ENCODE data around the gene STRN3. TPM values are rescaled to one million over a fixed set of nuclear protein-coding genes. Genes with fewer than 3 reads are reported as not detected.

Gene STRN3
- 10 to 100 TPM; 19.5 to 28.0 (median 21.5) TPM for total RNA-seq
- long read RNA-seq, partial matches to known transcripts = 1 of 3 reads
- long read RNA-seq, other reads (novel, unspliced or antisense) = 2 of 3 reads

- H3K4me3 ChIP-seq = peak within 1 kb of the TSS; percentile 92 to 95 (median 93)
- H3K27ac ChIP-seq = peak within 1 kb of the TSS; percentile 98 to 99 (median 98)
- H3K36me3 ChIP-seq = no peaks in the 10 kb centered on the region
- DNase-seq (no peak), ATAC-seq (no peak)
- intact Hi-C loops (cut with DNase I) = no loop called here
- peaks cover 0 to 13% (median 2%) of the 10 kb centered on the region in 4 donors for H3K4me1 ChIP-seq
- no peaks in the 10 kb centered on the region for H3K27me3 ChIP-seq
- no peak for TF ChIP-seq POLR2A (IDR thresholded peaks at IDR 0.05)
- no peak for TF ChIP-seq CTCF (IDR thresholded peaks at IDR 0.05)
- WGBS (ENCODE audit: insufficient coverage, low coverage, low lambda C conversion rate, missing lambda C conversion rate) = 0% methylated on average over 2 of the region's 31 CpGs
- no peaks in the 10 kb centered on the region for H3K9me3 ChIP-seq
These were observed at the start of gene STRN3 for GRCh38 chr14:31026077-31026449. TSS of gene STRN3 (minus strand) at chr14:31026379. CDS start at chr14:31026185, 194 bp downstream.

GRCh38 chr14:31075144-31075543 lies 49.0 kb upstream of the STRN3 start:
- DNase-seq (no peak), ATAC-seq (no peak)
- intact Hi-C loops (cut with DNase I) = no loop called here
- no peak overlapping the region for H3K27ac ChIP-seq
- H3K27me3 ChIP-seq = no peaks in the 10 kb centered on the region
- no peaks in the 10 kb centered on the region for H3K9me3 ChIP-seq
- 92% methylated on average over 2 of the region's 2 CpGs for WGBS (ENCODE audit: insufficient coverage, low coverage, low lambda C conversion rate, missing lambda C conversion rate)
- TF ChIP-seq CTCF (IDR thresholded peaks at IDR 0.05) = no peak
- TF ChIP-seq POLR2A (IDR thresholded peaks at IDR 0.05) = no peak
- no peaks in the 10 kb centered on the region for H3K4me1 ChIP-seq
- no peak overlapping the region for H3K4me3 ChIP-seq
- H3K36me3 ChIP-seq = no peaks in the 10 kb centered on the region

DNA sequence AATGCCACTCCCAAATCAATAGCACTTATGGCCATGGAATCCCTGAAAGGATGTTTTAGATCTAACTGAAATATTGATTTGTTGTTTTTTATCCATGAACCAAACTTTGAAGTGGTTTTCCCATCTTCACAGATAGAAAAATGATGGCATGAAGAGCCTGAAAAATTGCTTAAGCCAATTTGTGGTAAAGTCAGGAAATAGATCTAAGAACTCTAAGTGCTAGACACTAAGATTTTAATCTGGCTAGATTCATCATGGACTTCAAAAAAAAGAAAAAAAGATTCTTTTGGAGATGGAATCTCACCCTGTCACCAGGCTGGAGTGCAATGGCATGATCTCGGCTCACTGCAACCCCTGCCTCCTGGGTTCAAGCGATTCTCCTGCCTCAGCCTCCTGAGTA lies 45.0 kb upstream of the STRN3 start:
- WGBS (ENCODE audit: insufficient coverage, low coverage, low lambda C conversion rate, missing lambda C conversion rate) = 93% methylated on average over 2 of the region's 2 CpGs
- no peaks in the 10 kb centered on the region for H3K36me3 ChIP-seq
- H3K27me3 ChIP-seq = no peaks in the 10 kb centered on the region
- H3K9me3 ChIP-seq = no peaks in the 10 kb centered on the region
- ATAC-seq = no peak
- TF ChIP-seq POLR2A (IDR thresholded peaks at IDR 0.05) (no peak), CTCF (IDR thresholded peaks at IDR 0.05) (no peak)
- no peak overlapping the region for H3K27ac ChIP-seq
- no peak overlapping the region for H3K4me3 ChIP-seq
- DNase-seq = no peak
- intact Hi-C loops (cut with DNase I) = no loop called here
- H3K4me1 ChIP-seq = no peaks in the 10 kb centered on the region

DNA sequence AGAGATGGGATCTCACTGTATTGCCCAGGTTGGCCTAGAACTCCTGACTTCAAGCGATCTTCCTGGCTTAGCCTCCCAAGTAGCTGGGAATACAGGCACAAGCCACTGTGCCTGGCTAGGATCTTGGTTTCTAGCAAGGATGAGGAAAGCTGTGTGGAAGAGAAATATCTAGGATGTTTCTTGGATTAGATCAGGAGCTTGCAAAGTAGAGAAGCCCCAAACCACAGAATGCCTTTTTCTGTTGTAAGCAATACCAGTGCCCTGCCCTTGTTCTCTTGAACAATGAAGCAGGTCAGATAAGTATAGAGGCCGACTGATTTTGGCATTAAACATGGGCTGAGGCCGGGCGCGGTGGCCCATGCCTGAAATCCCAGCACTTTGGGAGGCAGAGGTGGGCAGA lies 44.3 kb upstream of the STRN3 start:
- DNase-seq = no peak
- TF ChIP-seq POLR2A (IDR thresholded peaks at IDR 0.05) (no peak), CTCF (IDR thresholded peaks at IDR 0.05) (no peak)
- Histone ChIP-seq H3K9me3 (no peaks in the 10 kb centered on the region), H3K4me1 (no peaks in the 10 kb centered on the region), H3K27ac (no peak overlapping the region), H3K27me3 (no peaks in the 10 kb centered on the region), H3K4me3 (no peak overlapping the region), H3K36me3 (no peaks in the 10 kb centered on the region)
- no peak for ATAC-seq
- 100% methylated on average over 1 of the region's 5 CpGs for WGBS (ENCODE audit: insufficient coverage, low coverage, low lambda C conversion rate, missing lambda C conversion rate)
- intact Hi-C loops (cut with DNase I) = no loop called here

- WGBS (ENCODE audit: insufficient coverage, low coverage, low lambda C conversion rate, missing lambda C conversion rate) = 84% methylated on average over 3 of the region's 3 CpGs
- Histone ChIP-seq H3K4me3 (no peak overlapping the region), H3K9me3 (no peaks in the 10 kb centered on the region), H3K27me3 (no peaks in the 10 kb centered on the region), H3K36me3 (no peaks in the 10 kb centered on the region), H3K4me1 (no peaks in the 10 kb centered on the region), H3K27ac (no peak overlapping the region)
- no peak for DNase-seq
- no peak for ATAC-seq
- TF ChIP-seq CTCF (IDR thresholded peaks at IDR 0.05) = no peak
- no peak for TF ChIP-seq POLR2A (IDR thresholded peaks at IDR 0.05)
- intact Hi-C loops (cut with DNase I) = no loop called here
These were observed 43.2 kb upstream of the STRN3 start for GRCh38 chr14:31069343-31069742.

Measured in right lobe of liver (tissue), 6 donors.